Renal pelvis (tissue), 4 donors: ENCODE data around the gene ELANE. TPM values are rescaled to one million over a fixed set of nuclear protein-coding genes. Genes with fewer than 3 reads are reported as not detected.
"Not testable (repeated sequence)": the region's sequence is repeated elsewhere in the genome, so short reads cannot be mapped to it uniquely, and the experiment has no call there.

Experiments
- DNase-seq: peaks from one replicate; pipeline ENCODE4 v3.0.0-alpha.2; 2013
- polyA plus RNA-seq, 3 donors: library from polyadenylated mRNA; unstranded; fragments of 120-200 nt; gene quantifications; one replicate each; pipeline ENCODE4 v1.2.1, GENCODE V29; 2013; ENCODE audit not compliant: insufficient read length in 3 of 3

ELANE gene
- polyA plus RNA-seq, 3 donors: 0.25 to 0.51 (median 0.46) TPM

GRCh38 chr19:813219-814151 is 38.6 kb upstream of the ELANE start:
- DNase-seq: no peak

- DNase-seq: no peak
Observed at GRCh38 chr19:814152-815078, 37.7 kb upstream of the ELANE start.

- no peak for DNase-seq
Observed at GRCh38 chr19:815079-815774, 36.9 kb upstream of the ELANE start.

- DNase-seq: no peak
Observed at GRCh38 chr19:815775-816499, 36.2 kb upstream of the ELANE start.

- DNase-seq: no peak
Observed at GRCh38 chr19:816500-816857, 35.6 kb upstream of the ELANE start.

GRCh38 chr19:820212-820611 is 31.9 kb upstream of the ELANE start:
- not testable (repeated sequence) for DNase-seq

GRCh38 chr19:821231-821824 is 30.8 kb upstream of the ELANE start:
- DNase-seq: no peak

GRCh38 chr19:821825-822503 is 30.1 kb upstream of the ELANE start, which contains the start of gene PLPPR3:
PLPPR3 (minus strand) TSS chr19:821955; CDS start chr19:821559, 396 bp downstream.
- DNase-seq: no peak

- DNase-seq: no peak
Observed at GRCh38 chr19:823565-824121, 28.5 kb upstream of the ELANE start.

- DNase-seq: no peak
Observed at GRCh38 chr19:824885-825284, 27.2 kb upstream of the ELANE start.

- no peak for DNase-seq
Observed at GRCh38 chr19:825897-826644, 26.0 kb upstream of the ELANE start.

- DNase-seq: no peak
Observed at GRCh38 chr19:827314-827709, 24.8 kb upstream of the ELANE start.

GRCh38 chr19:827710-828321 is 24.3 kb upstream of the ELANE start, which contains the start of gene AZU1:
AZU1 (plus strand) TSS chr19:827837; CDS start chr19:827847, 10 bp downstream.
- no peak for DNase-seq

GRCh38 chr19:829129-829758 is 22.9 kb upstream of the ELANE start:
- DNase-seq: no peak

GRCh38 chr19:831407-832369 is 20.4 kb upstream of the ELANE start:
- no peak for DNase-seq

GRCh38 chr19:834216-834615 is 17.9 kb upstream of the ELANE start:
- DNase-seq: no peak
